GM18909 (cell line): Measurements from ENCODE around the gene AHCY.
"Not testable (repeated sequence)": the region's sequence is repeated elsewhere in the genome, so short reads cannot be mapped to it uniquely, and the experiment has no call there.

Experiments
- ATAC-seq: cut with Tn5 transposase; IDR thresholded peaks from one replicate; pipeline ENCODE4 v1.9.1; 2021; ENCODE audit warnings: mild to moderate bottlenecking; ENCODE audit not compliant: unreplicated experiment, poor library complexity

The AHCY gene

DNA sequence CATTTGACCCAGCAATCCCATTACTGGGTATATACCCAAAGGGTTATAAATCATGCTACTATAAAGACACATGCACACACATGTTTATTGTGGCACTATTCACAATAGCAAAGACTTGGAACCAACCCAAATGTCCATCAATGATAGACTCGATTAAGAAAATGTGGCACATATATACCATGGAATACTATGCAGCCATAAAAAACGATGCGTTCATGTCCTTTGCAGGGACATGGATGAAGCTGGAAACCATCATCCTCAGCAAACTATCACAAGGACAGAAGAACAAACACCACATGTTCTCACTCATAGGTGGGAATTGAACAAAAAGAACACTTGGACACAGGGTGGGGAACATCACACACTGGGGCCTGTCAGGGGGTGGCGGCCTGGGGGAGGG lies 25.1 kb upstream of the AHCY start:
- ATAC-seq = not testable (repeated sequence)

DNA sequence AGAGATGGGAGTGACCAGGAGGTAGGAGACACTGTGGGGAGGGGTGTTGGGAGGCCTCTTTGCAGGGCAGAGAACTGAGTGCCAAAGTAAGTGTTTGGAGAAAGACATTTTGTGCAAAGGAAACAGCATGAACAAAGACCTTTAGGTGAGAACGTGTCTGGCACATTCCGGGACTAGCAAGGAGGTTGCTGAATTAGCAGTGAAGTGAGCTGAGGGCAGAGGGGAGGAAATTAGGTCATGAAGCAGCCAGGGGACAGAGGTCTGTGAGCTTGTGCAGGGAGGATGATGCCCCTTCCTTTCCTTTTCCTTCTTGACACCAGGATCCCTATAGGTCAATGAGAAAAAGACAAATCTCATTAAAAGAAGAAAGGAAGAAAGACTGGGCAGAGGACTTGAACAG lies 21.4 kb upstream of the AHCY start:
- ATAC-seq = no peak

DNA sequence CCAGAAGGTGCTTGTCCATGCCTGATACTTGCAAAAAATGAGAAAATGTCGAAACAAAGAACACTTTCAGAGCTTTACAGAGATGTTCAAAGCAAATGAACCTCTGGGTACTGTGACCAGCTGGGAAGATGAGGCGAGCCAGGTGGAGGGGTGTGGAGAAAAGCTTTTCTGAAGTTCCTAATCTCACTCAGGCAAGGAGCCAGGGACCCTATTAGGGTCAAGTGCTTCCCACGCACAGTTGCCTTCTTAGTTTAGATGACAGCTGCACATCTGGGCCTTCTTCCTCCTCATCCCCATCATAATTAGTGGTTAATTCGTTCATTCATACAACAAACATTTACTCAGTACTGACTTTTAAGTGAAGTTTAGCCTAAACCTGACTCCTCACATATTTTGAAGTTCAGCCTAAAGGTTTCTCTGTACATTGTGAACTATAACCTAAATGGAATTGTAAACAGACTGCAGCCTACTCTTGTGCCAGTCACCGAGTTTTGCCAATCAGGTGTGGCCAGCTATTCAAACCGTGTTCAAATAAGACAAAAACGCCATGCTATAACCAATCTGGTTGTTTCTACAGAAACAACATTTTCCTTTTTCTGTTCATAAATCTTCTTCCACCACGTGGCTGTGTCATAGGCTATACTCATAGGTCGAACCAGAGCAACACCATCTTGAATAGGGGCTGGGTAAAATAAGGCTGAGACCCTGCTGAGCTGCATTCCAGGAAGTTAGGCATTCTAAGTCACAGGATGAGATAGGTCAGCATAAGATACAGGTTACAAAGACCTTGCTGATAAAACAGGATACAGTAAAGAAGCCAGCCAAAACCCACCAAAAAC lies 19.3 kb upstream of the AHCY start:
- no peak for ATAC-seq

DNA sequence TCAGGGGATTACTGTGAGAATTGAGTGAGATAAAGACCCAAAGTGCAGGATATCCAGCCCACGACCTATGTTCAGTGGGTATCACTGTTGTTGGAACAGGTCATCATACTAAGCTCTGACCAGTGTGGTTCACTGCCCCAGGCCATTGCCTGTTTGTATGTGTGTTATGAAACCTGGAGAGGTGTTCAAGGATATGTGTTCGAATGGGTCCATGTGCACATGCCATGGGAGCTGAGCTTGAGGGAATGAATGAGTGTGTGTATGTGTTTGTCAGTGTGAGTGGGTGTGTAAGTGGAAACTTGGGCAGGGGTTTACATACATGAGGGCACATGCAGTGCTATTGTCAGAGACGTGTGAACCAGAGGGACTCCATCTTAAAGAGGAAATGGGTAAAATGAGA lies 17.7 kb upstream of the AHCY start:
- ATAC-seq = no peak

DNA sequence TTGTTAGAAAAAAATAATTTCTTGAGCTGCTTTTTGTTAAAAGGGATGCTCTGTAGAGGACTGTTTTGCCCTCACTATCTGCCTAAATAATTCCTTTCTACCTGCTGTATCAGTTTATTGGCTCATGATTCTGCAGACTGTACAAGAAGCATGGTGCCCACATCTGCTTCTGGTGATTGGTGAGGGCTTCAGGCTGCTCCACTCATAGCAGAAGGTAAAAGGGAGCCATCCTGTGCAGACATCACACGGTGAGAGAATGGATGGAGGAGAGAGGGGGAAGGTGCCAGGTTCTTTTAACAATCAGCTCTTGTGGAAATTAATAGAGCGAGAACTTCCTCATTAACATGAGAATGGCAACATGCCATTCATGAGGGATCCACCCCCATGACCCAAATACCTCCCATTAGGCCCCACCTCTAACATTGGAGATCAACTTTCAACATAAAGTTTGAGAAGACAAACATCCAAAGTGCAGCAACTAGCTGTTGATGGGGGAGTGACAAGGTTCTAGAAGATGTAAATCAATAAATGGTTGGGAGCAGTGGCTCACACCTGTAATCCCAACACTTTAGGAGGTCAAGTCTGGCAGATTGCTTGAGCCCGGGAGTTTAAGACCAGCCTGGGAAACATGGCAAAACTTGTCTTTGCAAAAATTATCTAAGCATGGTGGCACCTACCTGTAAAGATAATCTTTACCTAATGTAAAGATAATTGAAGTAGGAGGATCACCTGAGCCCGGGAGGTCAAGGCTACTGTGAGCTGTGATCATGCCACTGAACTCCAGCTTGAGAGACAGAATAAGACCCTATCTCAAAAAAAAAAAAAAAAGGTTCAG lies 15.7 kb upstream of the AHCY start:
- ATAC-seq = no peak

DNA sequence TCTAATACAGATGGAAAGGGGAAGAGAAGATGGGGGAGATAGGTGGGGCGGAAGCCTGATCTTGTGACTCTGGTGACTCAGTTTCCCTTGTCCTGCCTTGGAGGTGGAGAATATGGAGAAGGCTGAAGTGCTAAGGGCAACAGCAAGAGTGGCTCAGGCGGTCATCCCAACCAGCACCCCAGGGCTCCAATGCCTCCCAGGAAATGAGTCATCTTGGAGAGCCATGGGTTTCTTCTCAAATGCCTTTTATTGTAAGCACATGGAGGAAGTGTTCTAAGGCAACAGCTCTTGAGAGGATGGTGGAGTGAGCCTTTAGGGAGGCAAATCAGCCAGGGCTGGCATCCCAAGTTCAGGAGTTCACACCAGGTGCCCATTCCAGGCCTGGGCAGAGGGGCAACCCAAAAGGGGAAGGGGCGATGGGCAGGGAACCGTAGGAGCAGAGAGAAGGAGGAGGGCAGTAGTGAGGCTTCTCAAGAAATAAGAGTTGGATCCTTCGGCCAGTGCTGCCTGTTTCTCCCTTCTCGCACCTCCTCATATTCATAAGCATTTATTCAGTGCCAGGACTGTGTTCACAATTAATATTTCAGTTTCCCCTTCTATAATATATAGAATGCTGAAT lies 13.2 kb upstream of the AHCY start:
- ATAC-seq = no peak

DNA sequence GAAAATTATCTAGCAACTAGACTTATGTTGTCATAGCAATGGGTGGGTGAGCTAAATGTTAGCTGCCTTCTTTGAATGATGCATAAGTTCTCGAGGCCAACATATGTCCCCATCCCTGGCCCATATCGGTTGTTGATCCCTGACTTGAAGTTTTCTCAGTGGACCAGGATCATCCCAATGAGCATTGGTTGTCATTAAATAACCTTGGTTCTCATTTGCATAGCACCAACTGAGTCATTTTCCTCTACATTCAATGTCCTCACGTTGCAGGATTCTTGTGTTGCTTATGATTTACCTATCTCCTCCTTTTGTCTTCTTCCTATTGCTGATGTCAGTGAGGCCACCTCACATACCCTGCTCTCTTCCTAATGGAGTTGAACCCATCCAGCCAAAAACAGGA lies 12.1 kb upstream of the AHCY start:
- no peak for ATAC-seq

DNA sequence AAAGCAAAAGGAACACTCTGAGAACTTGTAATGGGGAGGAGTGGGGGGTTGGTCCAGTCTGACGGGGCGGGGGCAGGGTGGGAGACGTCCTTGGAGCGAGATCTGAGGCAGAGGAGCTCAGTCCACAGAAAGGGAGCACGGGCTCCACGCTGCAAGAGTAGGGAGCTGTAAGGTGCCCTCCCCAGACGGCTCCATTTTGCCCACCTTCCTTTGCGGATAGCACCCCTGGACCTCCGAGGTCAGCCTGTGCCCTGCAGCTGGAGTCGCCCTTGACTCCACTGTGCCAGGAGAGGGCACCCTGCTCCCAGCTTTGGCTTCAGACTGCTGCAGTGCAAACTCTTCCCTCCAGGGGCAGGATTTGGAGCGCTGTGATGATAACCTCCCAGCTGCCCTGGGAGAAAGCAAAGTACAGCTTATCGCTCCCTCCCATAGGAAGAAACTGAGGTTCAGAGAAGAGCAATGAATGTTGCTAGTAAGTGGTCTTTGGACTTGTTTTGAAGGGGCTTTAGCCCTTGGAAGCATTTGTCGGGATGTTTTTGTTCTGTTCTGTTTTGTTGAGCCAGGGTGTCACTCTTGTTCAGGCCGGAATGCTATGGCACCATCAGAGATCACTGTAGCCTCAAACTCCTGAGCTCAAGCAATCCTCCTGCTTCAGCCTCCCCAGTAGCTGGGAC lies 9.5 kb upstream of the AHCY start:
- peak; percentile 80 for ATAC-seq

DNA sequence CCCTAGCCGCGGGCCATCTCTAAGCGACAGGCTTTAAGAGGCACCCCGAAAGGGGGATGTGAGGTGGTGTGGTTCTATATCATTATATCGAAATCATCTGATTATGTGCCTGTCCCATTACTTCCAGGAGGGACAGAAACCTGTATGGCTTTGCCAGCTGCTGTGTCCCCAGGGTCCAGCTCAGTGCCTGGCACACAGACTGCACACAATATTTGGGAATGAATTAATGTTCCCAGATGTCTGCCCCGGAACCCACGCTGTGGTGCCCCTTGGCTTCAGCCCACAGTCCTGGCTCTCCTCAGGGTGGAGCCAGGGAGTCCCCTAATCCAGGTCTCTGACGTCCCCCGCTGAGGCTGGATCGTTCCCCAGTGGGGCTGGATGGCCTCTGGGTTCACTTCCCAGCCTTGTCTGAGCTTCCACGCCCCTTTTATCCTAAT lies 8.9 kb upstream of the AHCY start:
- no peak for ATAC-seq

DNA sequence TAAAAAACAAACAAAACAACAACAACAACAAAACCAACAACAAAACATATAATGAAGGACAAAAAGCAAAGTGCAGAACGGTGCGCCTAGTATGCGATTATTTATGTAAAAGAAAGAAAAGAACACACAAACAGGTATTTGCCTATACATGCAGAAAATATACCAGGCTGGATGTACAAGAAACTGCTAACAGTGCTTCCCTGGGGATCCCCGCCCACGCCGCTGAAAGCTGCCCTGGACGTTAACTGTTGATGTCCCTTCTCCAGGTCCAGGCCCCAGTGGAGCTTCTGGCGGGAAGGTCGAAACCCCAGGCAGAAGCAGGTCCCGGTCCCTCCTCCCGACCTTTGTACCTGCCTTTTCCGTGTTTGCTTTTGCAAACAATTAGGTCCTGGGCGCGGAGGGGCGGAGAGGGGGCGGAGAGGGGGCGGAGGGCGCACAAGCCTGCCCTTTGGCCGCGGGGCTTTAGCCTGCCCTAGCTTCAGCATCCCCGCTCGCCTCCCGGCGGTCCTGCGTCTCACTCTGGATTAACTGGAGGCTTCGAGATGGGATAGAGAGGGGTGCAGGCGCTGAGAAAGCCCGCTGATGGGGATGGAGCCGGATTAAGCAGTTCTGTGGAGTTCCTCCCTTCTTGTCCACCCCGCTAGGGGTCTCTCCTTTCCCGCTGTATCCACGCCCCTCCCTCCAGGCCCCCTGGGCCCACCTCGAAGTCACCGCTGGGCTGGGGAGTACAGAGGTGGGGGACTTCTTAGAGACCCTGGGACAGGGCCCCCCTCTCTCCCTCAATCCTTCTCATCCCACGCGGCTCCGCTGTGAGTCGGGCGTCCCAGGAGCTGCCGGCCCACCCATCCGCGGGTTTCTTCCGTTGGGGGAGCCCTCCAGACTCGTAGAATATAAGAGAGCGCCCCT lies 8.2 kb upstream of the AHCY start:
- no peak for ATAC-seq

DNA sequence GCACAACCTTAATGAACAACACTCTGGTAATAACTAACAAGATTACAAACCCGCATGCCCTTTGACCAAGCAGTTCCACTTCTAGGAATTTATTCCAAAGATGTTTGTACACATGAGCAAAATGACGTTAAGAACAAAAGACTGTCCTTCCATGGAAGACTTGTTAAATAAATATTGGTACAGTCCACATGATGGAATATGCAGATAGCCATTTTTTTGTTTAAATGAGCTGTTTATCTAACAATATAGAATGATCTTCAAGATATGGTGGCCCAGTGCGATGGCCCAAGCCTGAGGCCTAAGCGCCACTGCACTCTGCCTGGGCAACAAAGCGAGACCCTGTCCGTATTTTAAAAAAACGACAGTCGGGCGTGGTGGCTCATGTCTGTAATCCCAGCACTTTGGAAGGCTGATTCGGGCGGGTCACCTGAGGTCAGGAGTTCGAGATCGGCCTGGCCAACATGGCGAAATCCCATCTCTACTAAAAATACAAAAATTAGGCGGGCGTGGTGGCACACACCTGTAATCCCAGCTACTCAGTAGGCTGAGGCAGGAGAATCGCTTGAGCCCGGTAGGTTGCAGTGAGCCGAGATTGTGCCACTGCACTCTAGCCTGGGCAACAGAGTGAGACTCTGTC lies 7.4 kb upstream of the AHCY start:
- ATAC-seq = no peak

DNA sequence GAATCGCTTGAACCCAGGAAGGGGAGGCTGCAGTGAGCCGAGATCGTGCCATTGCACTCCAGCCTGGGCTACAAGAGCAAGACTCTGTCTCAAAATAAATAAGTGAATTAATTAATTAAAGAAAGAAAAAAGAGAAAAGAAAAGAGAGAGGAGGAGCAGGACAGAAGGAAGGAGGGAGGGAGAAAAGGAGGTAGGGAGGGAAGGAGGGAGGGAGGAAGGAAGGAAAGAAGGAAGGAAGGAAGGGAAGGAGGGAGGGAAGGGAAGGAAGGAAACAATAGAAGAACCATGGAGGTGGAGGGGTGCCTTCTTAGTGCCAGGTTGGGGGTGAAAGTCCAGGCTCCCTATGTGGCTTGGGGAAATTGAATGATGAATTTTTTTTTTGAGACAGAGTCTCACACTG lies 6.5 kb upstream of the AHCY start:
- ATAC-seq = no peak

DNA sequence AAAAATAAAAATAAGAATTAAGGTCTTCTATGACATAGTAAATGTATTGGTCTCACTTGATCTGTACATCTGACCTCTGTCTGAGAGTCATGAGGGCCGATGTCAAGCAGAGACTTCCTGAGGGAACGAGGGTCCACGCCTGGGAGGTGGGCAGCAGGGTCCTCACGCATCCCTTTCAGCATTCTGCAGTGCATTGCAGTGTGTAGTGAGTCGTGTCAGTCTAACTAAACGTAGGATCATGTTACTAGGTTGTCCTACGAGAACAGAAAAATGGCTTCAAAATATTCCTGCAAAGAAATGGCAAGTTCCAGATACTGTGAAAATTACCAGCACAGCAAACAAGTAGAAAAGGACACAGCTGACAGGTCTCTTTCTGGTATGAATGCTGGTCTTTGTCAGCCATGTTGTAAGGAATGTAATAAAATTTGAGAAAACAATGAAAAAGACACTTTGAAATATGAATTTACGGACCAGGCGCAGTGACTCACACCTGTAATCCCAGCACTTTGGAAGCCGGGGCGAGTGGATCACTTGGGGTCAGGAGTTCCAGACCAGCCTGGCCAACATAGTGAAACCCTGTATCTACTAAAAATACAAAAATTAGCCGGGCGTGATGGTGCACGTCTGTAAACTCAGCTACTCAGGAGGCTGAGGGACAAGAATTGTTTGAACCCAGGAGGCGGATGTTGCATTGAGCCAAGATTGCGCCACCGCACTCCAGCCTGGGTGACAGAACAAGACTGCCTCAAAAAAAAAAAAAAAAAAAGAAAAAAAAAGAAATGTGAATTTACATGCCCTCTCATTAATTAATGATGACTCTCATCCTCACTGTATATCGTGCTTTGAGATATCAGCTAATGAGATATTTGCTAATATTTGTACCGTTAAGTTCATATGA lies 2.4 kb upstream of the AHCY start:
- no peak for ATAC-seq

DNA sequence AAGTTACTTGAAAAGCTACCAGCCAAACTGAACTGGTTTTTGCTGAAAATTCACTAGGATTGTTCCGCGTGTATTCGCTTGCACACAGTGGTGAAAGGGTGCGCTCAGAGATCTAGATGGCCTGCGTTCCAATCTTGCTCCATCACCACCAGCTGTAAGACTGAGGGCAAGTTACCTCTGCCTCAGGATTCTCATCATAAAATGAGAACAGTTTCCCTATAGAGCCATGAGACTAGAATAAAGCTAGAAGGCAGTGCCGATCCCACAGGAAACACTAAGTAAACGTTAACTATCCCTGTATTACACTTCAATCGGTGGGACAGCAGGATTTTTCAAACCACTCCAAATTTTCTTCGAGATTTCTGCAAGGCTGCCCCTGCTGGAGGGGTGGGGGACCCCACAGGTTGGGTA lies 838 bp downstream of the AHCY start:
- no peak for ATAC-seq

DNA sequence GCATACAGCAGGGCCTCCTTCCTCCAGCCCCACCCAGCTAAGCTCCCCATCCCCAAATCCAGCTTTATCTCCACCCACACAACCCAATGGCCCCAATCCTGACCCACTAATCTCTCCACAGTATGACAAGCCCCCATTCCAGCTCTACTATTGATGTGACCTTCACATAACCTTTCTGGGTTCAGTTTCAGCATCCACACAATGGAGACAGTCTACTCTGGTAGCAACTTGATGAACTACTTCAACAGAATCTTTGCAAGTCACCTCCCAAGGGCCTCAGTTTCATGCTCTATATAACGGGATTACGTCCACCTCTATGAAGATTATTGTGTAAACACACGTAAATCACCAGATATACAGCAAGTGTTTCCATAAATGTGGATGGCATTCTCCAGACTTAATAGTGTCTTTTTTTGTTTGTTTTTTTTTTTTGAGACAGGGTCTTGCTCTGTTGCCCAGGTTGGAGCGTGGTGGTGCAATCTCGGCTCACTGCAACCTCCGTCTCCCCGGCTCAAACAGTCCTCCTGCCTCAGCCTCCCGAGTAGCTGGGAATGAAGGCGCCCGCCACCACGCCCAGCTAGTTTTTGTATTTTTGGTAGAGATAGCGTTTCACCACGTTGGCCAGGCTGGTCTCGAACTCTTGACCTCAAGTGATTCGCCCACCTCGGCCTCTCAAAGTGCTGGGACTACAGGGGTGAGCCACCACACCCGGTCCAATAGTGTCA lies 1.4 kb downstream of the AHCY start:
- no peak for ATAC-seq

DNA sequence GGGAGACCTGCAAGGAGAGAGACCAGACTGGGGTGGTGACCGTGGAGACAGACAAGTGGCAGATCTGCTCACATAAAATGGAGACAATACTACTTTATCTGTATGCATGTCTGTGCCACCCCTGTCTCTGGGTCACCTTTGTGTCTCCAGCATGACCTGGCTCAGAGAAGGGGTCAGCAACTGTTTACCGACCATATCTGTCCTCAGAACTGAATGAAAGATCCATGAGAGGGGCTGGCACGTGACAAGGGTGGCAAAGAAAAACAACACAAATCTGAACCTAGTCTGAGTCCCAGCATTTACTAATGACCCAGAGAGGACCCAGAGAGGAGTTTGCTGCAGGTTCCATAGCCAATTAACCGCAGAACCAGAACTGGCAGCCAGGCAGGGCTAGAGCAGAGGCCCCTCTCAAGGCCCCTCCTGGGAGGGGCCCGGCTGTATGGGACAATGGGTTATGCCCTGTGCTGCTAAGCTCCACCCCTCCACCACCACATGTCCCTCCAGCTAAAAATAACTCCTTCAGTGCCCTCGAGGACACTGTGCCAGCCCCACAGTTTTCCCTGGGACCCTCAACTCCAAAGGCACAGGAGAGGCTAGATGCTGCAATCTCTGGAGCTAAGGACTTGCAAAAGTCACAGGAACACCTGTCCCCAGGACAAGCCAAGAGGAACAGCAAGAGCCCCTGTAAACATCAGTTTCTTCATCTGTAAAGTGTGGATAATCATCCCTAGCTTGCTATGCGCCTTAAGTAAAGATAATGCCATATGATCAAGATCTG lies 2.2 kb downstream of the AHCY start:
- no peak for ATAC-seq
